ENCODE data around the gene CALHM1.

- TF ChIP-seq CTCF (IDR thresholded peaks at IDR 0.05) (no peak), POLR2A (IDR thresholded peaks at IDR 0.05) (no peak)
These were observed 38.6 kb upstream of the CALHM1 start for GRCh38 chr10:103497161-103497915.

All from lower leg skin (tissue), 3 donors.